ENCODE measurements around the gene USH1C.
A peak's percentile ranks its signal among the peaks of the same experiment; 100 is the strongest.

Gene USH1C

DNA sequence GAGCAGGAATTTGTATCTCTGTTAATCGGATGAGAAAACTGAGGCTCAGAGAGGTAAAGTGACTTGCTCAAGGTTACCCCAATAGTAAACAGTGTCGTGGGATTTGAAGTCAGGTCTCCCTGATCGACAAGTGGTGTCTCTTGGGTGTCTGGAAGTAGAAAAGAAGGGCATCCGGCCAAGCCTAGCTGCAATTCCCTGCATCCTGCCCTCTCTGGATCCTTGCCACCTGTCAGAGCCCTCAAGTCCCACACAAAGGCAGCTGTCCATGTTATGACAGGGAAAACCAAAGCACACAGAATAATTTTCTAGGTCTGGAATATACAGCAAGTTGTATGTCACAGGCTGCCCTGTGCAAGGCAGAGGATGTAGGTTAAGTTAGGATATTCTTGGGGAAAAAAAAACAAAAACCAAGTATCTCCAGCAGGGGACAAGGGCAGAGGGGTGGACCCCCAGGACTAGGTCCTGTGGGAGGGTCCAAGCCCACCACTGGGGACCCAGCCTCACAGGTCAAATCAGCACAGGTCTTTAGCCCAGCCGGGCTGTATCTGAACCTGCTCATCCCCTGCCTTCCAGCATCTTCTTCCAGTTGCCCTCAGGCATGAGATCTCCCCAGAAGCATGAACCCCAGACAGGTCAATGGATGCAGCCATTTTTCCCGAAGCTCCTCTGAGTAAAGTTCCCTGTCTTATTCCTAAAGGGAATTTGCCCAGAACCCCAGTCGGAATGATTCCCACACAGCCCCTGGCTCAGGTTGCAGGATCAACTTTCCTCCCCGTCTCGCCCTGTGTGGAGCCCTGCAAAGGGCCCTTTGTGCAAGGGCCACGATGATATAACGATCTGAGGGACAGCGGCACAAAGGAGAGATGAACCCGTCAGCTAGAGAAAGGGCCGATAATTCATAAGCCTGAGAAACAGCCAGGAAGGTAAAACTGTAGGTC lies 15.0 kb downstream of the USH1C start:
- DNase-seq (ENCODE audit: low read depth in 1 of 2, low spot score in 1 of 2), result no peak

GRCh38 chr11:17528181-17528691 lies 16.0 kb downstream of the USH1C start:
- DNase-seq (ENCODE audit: low read depth in 1 of 2, low spot score in 1 of 2), result peak; percentile 15 to 24

DNA sequence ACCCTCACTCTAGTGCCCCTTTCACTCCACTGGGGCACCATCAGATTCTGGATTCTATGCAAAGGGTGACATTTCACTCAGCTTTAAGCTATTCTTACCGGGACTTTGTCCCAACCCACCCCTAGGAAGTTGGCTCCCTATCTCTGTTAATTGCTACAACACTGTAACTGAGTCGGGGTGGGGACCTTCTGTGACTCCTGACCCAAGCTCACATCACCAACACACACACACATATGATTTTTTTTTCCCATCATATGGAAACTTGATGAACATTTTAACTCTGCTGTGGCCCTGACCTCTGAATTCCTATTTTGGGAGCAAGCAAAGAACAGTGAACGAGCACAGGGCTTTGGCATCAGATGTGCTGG lies 16.6 kb downstream of the USH1C start:
- DNase-seq (ENCODE audit: low read depth in 1 of 2, low spot score in 1 of 2), result no peak

- no peak for DNase-seq (ENCODE audit: low read depth in 1 of 2, low spot score in 1 of 2)
Observed at GRCh38 chr11:17526931-17527627, 17.1 kb downstream of the USH1C start.

- DNase-seq (ENCODE audit: low read depth in 1 of 2, low spot score in 1 of 2), result no peak
Observed at GRCh38 chr11:17526326-17526725, 17.9 kb downstream of the USH1C start.

- no peak for DNase-seq (ENCODE audit: low read depth in 1 of 2, low spot score in 1 of 2)
Observed at GRCh38 chr11:17525570-17525969, 18.6 kb downstream of the USH1C start.

DNA sequence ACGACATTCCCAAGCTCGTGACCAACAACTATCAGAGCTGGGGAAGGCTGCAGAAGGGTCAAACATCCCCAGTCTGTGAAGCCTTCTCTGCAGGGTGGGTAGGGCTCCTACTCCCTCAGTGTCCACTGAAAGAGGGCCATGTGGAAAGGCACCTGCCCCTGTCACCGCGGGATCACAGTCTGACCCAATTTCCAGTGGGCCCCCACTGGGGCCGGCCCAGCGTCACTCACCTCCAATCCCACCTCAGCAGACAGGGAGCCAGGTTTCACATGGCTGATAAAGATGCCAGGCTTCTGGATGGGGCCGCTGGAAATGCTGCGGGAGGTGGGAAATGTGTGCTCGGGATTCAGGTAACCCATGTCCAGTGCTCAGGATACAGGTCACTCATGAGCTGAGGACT lies 20.0 kb downstream of the USH1C start:
- no peak for DNase-seq (ENCODE audit: low read depth in 1 of 2, low spot score in 1 of 2)

DNA sequence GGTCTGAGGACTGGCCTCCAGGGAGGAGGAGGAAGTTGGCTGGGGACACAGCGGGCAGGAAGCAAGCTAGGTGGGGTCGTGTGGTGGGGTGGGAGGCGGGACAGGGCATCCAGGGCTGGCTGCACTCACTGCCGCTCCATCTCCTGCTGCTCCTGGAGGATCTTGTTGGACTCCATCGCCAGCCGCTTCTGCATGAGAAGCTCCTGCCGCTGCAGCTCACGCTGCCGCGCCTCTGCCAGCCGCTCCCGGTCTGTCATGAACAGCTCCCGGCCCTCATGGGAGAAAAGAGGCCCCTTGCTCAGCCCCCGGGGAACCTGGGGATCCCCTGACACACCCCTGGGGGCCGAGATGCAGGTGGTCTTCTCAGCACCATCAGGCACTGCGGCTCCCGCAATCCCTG lies 21.6 kb downstream of the USH1C start:
- no peak for DNase-seq (ENCODE audit: low read depth in 1 of 2, low spot score in 1 of 2)

GRCh38 chr11:17521106-17521900 lies 22.9 kb downstream of the USH1C start:
- no peak for DNase-seq (ENCODE audit: low read depth in 1 of 2, low spot score in 1 of 2)

GRCh38 chr11:17519061-17519885 lies 24.9 kb downstream of the USH1C start:
- DNase-seq (ENCODE audit: low read depth in 1 of 2, low spot score in 1 of 2), result no peak

DNA sequence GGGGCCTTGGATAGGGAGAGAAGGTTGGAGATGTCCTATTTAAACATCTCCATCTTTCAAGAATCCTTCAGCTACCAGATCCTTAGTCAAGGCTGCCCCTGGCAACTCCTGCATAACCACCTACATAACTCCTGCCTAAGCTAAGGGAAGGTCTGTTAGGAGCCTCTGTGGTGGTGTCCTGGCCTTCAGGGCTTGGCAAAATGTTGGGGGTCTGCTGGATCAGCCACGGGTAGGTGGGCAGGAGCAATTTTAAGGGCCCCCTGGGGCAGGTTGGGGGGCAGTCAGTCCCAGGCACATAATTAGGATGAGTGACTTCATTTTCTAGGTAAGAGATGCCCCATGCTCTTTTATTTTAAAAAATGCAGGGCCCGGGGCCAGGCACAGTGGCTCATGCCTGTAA lies 25.9 kb downstream of the USH1C start:
- no peak for DNase-seq (ENCODE audit: low read depth in 1 of 2, low spot score in 1 of 2)

GRCh38 chr11:17517186-17517585 lies 27.0 kb downstream of the USH1C start:
- DNase-seq (ENCODE audit: low read depth in 1 of 2, low spot score in 1 of 2), result no peak

DNA sequence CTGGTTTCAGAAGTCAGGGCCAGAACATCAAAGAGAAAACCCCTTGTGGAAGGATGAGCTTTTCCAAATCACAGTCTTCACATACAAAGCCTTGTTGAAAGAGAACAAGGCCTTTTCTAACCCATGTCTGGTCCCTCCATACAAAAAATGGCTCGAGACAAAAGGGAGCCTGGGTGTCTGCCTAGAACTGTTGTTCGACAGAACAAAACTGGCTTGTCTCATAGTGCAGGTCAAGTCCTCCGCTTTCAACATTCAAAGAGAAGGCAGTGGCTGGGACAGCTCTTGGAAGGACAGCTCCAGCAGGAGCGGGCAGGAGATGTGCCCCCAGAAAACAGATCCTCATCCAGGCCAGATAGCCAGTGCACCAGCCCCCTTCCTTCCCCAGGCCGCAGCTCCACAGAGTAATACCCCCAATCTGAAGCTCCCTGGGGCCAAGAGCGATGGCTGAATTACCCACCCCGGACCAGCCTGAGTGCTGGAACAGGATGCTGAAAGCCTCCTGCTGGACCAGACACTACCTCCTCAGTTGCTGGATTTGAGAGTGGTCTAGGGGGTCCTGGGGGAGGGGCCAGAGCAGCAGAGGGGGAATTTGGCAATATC lies 27.6 kb downstream of the USH1C start:
- DNase-seq (ENCODE audit: low read depth in 1 of 2, low spot score in 1 of 2), result no peak

- no peak for DNase-seq (ENCODE audit: low read depth in 1 of 2, low spot score in 1 of 2)
Observed at GRCh38 chr11:17515443-17516176, 28.6 kb downstream of the USH1C start.

DNA sequence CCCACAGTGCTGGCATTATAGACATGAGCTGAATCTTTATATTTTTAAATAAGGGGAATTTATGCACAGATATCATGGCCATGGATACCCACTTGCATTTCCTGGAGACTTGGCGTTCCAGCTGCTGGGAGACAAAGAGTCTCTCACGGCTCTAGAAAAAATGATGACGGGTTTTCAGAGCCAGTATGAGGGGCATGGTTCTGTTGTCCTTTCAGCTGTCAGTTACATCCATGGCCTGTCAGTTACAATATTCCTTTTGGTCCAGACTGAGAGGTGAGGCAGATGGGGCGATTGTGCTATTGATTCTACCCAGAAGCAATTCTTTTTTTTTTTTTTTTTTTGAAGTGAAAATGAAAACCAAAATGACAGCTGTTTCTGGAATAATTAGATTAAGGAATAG lies 29.7 kb downstream of the USH1C start:
- no peak for DNase-seq (ENCODE audit: low read depth in 1 of 2, low spot score in 1 of 2)

GRCh38 chr11:17513853-17514252 lies 30.4 kb downstream of the USH1C start:
- no peak for DNase-seq (ENCODE audit: low read depth in 1 of 2, low spot score in 1 of 2)

DNA sequence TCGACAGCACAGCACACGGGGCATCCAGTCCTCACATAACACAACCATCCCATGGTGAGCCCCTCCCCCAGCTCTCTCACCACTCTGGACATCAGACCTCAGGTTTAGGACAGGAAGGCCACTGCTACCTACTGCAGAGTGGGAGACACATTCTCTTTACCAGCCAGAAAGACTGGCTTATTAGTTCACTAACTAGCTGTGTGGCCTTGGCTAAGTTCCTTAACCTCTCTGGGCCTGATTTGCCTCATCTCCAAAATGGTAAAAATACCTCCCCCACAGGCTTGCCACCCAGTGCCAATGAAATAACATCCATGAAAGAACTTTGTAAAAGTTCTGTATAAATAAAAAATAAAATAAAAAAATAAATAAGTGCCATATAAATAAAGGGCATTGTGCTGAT lies 32.1 kb downstream of the USH1C start:
- no peak for DNase-seq (ENCODE audit: low read depth in 1 of 2, low spot score in 1 of 2)

GRCh38 chr11:17511571-17511970 lies 32.6 kb downstream of the USH1C start:
- no peak for DNase-seq (ENCODE audit: low read depth in 1 of 2, low spot score in 1 of 2)

DNA sequence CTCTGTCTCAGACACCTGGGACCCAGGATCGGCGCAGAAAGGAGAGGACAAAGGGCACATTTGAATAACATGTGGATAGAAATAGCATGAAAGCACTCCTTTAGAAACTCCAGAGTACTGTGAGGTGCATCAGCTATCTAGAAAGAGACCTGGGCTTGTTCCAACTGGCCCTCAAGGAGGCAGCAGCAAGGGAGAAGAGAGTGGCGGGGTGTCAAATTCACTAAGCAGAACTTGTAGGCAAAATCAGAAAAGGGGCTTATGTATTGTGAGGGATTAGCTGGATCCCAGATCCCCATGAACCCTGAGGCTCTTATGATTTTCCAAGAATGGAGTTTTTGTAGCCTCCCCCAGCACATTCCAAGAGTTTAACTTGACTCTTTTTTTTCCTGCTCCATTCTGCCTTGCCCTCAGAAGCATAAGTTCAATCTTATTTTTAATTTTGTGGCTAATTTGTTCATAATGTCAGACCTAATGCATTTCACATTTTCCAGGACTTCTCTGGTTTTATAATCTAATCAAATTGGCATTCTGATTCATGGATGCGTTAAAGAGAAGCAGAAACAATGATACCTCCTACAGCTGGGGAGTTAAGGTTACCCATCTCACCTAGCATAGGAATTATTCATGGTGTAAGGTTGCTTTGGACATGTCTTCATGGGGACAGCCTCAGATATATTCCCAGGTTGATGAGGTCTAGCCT lies 33.6 kb downstream of the USH1C start:
- DNase-seq (ENCODE audit: low read depth in 1 of 2, low spot score in 1 of 2), result no peak
